Measurements from ENCODE around the gene ASIC2.

Gene ASIC2

DNA sequence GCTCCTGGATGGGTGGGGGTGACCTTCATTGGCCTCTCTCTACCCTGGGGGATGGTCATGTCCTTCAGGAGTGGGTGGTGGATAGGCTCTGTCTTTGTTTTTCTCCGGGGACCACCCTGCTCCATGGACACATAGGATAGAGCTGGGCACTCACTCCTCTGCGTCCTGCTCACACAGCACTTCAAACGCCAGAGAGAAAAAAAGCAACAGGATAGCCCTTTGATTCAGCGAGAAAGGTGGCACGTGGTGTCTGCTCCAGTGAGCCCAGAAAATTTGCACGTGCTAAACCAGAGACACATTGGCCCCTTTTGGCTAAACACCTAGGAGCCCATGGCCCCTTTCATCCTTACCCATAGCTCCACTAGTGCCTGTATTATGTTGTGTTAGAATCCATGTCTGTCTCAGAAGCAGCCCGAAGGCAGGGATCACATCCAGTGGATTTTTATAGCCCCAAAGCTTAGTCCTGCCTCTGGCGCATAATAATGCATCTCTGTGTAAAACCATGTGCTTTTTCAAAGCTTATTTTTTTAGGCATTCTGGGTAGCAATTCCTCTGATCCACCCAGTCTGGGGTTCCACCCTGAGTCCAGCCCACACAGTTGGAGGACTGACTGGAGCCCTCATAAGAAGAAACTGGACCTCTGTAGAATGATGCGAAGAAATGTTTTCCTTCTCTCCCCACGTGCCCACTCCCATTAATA is 90.1 kb downstream of the ASIC2 start:
- DNase-seq: no peak

DNA sequence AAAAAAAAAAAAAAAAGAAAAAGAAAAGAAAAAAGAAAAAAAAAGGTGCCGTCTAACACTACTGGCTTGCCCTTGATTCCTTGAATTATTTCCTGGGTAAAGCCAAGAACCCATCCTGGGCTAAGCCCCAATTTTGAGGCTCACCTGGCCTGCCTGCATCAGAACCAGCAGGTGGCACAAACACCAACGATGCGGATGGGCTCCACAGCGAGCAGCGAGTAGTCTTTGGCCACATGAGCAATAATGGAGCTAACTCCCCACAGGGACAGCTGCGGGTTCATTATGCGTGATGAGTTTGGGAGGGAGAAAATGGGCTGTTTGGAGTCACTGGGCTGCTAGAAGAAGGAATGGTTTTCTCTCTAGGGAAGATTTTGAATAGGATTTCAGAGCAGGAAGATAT is 91.1 kb downstream of the ASIC2 start:
- DNase-seq: no peak

DNA sequence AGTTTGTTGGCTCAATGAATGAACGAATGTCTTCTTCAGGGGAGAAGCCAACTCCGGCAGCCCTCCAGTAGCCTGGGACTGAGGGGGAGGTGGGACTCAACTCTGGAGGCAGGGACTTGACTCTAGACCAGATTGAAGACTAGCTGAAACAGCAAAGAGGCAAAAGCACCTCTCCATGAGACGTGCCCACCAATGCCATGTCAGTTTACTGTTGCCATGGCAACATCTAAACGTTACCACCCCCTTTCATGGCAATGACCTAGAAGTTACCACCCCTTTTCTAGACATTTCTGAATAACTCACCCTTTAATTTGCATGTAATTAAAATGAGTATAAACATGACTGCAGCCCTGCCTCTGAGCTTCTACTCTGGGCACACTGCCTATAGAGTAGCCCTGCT is 91.8 kb downstream of the ASIC2 start:
- no peak for DNase-seq

DNA sequence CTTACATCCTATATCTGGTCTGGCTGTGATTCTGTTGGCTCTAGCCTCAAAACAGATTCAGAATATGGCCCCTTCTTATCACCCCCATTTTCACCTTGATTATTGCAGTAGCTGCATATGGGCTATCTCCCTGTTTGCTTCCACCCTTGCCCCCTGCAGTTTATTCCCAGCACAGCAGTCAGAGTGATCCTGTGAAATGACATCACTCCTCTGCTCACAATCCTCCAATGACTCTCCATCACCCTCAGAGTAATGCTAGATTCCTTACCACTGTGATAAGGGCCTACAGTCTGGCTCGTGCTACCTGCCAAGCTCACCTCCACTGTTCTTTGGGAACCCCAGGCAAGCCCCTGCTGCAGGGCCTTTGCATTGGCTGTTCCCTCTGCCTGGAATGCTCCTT is 92.5 kb downstream of the ASIC2 start:
- DNase-seq: no peak

DNA sequence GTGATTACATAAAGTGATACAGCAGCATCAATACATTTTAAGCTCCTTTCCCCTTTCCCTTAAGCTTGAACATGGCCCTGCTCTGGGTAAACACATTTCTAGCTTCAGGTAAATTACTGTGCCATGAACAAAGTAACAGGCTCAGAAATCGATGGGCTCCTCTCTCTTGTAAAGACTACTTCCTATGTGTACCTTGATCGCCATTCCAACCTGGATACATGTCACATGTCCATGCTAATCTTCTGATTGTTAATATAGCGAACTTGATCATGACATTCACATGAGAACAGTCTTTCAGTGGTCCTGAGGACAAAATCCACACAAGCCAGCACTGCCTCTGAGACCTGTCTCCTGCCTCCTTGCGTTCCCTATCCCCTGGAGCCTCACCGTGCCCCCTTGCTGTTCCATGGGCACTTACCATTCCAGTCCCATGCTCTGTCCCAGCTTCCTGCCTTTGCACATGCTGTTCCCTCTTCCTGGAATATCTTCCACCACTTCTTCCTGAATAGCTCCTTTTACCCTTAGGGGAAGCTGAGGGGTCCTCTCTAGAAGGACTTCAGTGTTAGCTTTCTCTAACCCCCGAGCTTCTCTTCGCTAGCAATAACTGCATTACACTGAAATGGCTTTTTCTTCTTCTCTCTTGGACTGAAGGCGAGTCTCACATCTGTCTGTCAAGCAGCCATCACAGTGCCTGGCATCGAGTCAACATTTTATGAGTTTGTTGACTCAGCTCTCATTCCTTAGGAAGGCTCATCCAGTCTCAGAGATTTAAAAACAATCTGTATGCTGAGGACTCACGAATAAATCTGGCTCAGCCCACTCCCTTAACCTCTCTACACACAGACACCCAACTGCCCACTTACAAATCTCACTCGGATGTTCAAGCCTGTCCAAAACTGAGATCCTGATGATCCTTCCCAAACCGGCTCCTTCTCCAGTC is 93.3 kb downstream of the ASIC2 start:
- no peak for DNase-seq

DNA sequence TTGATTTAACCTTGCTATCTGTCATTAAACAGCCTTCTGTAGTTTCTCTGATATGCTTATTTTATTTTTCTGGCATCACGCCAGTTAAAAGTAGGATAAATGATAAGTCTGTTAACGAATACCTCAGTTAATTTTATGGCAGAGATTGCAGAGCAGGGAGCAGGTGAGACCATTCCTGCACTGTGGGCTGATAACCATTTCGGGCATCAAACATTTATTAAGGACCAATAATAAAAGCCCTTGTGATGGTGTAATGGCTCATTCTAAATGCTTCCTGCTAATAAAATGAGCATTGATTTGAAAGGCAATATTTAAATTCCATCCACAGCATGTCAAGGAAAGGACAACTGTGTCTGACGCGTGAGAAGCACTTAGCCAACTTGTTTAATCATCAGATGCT is 94.1 kb downstream of the ASIC2 start:
- DNase-seq: no peak

DNA sequence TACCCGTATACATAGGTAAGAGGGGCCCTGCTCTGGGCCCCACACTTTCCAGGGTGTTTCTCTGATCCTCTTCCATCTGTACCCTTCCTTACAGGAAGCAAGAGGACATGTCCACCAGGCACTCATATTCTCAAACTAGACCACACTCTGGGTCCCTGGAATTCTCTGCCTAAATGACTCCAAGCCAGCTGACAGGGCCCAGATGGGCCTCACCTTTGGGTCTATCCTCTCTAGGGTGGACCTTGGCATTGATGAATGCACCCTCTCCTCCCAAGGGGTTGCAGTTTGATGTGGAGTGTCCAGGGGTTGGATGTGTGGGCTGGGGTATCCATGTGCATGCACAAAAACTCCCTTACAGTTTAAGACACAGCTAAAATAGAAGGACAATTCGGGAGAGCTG is 95.8 kb downstream of the ASIC2 start:
- DNase-seq: no peak

DNA sequence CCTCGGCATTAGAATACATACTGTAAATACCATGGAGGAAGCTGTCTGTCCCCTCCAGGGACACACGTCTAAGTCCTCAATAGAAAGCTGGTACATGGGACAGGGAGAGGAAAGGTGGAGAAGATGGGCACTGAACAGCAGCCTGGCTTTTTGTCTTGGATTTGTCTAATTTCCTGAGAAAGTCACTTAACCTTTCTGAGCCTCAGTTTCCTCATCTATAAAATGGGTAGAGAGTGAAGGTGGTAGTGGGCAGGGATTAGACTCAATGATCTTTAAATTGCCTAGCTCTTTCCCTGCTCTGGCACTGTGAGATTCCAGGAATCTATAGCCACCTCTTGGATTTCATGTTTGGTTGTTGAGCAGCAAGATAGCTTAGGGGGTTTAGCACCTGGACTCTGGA is 96.2 kb downstream of the ASIC2 start:
- no peak for DNase-seq

DNA sequence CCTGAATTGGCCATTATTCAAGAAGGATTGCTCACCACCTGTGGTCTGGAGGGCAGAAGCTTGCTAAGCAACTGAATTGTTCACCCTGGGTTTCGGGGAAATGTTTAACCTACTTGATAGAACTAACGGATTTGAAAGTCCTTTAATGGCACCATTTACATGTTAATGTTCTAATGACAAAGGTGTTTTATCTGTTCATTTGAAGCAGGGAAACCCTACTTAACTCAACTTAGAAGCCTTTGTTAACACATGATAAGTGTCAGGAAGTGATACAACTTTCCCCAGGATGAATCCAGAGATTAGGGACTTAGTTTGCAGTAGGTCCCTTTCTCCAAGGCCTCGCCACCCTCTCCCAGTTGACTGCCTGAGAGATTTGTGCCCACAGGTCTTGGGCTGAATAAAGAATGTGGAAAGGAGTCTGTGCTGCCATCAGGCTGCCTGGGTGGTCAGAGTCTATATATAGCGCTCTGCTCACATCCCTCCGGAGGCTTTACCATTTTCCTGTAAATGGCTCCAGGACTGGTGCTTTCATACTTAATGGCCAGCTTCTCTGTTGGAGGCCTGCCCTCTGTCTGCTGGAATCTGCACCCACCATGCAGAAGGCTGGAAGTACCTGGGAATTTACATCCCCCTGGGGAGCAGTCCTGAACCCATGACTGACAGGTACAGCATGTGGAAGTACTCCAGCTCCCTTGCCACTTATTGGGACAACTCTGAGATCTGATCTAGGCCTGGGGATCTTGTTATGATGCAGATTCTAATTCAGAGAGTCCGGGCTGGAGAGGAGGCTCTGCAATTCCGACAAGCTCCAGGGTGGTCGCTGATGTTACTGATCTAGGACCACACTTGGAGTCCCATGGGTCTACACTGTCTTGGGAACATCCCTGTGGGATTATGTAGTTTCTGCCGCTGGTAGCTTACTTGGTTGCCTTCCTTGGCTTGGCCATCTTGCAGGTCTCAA is 99.9 kb downstream of the ASIC2 start:
- DNase-seq: no peak

DNA sequence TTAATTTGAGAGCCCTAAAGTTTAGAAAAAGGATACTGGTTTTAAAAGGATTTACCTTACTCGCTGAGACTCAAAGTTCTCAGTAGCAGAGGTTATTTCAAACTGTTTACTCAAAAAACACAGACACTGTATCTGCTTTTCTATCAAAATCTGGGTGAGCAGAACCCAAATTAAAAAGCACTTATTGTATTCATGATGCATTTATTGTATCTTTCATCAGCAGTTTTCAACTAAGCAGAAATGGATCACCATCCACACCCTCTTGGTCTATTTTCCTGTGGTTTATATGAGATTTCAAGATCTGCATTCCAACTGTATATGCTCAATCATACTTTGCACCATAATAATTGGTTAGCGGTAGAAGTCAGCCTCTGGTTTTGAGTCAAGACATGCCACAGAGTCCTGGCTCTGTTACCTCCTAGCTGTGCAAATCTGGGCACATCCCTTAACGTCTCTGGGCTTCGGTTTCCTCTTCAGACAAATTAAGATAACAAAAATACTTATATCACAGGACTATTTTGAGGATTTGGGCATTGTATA is 109.5 kb downstream of the ASIC2 start:
- no peak for DNase-seq

DNA sequence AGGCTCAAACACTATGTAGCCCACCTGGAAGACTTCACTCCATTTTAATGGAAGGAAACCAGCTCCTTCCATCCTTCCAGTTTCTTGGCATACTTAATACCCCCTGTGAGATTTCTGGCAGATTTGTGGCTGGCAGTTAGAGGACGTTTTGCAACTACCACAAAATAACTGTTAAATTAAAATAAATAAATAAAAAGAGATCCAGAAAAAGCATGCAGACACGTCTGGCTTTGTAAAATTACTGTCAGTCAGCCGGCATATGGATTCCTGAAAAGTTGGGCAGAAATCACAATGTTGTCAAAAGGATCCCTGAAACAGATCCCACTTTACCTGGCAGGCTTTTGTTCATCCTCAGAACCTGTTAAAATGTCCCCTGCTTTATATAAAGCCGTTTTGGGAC is 113.9 kb downstream of the ASIC2 start:
- no peak for DNase-seq

DNA sequence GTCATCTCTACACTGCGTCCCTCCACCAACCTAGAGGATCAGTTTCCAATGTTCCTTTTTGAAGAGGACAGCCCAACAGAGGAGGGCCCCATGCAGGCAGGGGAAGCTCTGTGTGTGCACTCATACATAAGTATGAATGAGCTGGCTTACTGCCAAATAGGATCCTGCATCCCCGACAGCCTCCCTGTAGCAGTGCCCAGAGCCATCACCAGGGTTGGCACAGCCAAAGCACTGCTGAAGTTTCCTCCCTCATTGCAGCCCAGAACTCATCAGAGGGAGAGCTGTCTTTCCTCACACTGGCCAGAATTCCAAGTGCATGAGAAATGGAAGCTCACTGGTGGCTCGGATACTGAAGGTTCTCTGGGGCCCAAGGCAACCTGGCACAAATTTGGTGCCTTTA is 114.4 kb downstream of the ASIC2 start:
- no peak for DNase-seq

DNA sequence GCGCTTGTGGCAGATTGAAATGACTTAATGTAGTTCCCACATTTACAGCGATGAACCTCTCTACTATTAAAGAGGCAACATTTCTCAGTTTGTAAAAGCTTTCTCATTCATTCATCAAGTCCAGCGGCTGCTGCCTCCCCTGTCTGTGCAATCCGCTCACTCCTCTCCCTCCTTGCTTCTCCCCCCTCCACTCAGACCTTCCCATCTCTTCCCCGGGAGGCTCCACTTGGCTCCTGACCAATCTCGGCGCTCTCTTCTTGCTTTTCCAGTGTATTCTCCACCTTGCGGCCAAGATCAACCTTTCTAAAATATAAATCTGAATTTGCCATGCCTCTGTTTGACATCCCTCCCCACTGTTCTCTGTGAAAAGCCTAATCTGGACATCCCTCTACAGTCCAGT is 117.5 kb downstream of the ASIC2 start:
- DNase-seq: no peak

DNA sequence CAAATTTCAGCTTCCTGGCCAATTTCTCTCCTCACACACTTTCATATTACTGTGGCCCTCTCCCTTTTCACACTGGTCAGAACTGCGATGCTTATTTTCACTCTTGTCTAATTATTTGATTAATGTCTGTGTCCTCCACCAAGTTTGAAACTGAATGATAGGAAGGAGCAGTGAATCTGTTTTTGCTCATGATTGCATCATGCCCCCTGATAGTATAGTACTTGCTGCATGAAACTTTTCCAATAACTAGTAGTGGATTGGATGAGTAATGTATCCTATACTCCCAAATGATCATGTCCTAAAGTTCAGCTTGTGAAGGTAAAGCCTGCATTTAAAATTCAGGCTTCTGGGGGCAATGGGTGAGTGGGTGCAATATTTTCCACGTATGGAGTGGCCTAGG is 121.2 kb downstream of the ASIC2 start:
- no peak for DNase-seq

DNA sequence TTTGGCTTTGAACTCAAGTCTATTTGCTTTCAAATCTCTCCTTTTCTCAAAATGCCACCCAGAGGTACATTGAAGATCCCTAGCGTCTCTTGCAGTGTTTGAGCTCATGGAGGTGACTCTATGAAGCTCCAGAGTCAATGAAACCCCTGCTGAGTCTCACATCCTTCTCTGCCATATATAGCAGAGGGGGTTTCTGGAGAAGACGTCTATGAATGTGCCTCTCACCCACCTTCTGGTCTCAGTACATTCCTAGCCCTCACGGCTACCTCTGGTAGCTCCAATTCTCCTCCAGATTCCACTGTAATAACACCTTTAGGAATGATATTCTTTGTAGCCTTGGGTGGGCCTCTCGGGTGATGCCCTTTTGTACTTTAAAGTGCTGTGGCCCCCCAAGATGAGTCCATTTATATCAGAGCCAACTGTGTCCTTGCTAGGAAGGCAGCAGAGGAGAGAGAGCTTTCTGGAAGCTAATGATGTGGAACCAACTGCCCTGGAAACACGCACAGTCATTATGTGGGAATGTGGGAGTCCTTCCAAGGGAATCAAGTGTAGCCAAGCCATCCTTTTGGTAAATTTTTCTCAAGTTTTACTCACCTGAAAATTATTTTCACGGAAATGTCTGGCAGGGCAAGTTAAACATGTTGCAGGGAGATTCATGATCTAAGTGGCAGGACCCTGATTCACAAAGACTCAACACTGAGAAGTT is 123.4 kb downstream of the ASIC2 start:
- DNase-seq: no peak

DNA sequence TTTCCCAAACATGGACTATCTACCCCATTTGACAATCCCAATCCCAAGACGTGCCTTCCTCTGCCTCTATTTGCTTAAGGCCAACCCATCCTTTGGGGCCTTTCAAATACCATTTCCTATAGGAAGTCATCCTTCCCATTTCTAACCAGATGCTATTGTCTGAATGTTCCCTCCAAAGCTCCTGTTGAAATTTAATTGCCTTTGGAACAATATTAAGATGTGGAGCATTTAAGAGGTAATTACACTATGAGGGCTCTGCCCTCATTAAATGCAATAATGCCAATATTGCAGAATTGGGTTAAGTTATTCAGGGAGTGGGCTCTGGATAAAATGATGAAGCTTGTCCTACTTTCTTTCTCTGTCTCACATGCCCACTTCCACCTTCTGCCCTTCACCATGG is 125.4 kb downstream of the ASIC2 start:
- no peak for DNase-seq

DNA sequence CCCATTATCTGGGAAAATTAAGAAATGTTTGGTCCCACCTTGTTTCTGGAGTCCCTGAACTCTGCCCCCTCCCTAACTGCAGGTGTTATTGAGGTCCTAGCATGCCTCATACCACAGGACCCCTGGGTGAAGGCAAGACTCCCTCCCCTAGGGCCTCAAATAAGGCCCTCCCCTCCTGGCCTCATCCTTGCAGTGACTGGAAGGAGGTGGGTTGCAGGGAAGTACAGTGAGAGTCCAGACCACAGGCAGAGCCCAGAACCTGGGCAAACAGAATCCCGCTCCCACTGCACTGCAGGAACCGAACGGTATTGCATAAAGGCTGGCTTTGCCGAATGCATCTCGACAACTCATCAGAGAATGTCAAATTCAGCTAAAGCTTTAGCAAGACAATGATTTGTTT is 126.6 kb downstream of the ASIC2 start:
- no peak for DNase-seq

DNA sequence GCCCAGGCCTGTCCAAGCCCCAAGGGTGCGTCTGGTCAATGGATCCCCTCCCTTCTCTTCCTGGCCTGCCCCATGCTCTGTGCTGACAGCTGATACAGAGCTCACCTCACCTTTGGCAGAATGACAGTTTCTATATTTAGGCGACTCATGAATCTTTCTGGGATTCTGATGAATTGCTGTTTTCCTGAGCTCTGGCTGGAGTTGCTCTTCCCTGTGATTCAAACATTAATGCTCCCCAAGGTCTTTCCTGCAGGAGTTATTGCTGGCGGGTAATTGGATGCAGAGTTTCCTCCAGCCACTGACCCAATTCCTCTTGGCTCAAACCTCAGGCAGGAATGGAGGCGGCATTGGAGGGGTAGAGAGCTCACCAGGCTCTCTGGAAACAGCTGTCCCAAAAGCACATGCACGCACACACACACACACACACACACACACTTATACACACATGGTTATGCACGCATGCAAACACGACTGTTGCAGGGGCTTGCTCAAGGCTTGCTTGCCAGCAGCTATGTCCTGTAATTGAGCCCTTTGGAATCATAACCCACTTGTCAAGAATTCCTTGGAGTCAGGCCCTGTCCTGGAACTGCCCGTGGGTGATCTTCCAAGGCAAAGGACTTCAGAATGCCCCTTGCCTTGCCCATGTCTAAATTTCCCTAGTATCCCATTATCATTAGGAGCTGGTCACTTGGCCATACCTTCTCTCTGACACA is 128.8 kb downstream of the ASIC2 start:
- DNase-seq: no peak

DNA sequence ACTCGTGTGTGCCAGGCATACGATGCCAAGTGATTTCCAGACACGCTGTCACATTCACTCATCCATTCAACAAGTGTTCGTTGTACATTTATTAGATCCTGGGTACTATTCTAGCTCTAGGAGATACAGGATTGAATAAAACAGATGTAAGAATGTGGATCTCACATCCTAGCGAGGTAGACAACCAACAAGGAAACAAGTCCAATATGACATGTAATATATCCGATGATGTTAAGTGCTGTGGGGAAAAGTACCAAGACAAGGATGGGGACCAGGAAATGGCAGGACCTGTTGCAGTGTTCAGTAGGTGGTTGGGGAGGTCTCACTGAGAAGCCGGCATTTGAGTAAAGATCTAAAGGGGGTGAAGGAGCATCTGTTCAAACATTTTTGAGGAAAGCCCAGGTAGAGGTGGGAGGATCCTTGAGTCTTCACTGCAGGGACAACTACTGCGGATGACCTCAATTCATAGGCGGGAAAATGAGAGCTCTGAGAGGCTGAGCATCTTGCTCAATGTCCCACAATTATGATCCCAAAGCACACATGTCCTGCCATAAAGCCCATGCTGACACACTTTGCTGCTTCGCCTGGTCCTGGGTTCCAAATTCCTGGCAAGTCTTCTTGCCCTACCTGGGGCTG is 129.4 kb downstream of the ASIC2 start:
- DNase-seq: no peak

DNA sequence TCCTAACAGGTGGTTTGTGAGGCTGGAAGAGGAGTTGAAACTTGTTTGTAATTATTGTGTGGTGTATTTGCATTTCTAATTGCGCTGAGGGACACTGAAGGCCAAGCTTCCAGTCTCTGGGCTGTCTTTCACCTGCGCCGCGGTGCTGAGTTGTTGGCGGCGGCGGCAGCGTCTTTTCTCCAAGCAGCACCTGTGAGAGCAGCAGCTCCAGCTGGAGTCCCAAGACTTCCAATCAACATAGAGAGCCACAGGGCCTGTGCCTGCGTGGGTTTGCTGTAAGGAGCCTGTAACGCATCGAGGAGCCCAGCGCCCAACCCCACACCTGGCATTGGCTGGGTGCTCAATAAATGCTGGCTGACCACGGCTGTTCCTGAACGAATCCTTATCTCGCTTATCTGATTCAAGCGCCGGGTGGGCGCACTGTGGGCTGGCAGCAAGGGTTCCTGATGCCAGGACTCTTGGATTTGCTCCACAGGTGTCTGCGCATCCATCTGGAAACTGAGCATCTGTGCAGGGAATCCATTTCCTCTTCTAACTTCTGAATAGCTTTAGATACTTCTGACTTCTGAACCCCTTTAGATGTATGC is 138.1 kb downstream of the ASIC2 start:
- DNase-seq: no peak

DNA sequence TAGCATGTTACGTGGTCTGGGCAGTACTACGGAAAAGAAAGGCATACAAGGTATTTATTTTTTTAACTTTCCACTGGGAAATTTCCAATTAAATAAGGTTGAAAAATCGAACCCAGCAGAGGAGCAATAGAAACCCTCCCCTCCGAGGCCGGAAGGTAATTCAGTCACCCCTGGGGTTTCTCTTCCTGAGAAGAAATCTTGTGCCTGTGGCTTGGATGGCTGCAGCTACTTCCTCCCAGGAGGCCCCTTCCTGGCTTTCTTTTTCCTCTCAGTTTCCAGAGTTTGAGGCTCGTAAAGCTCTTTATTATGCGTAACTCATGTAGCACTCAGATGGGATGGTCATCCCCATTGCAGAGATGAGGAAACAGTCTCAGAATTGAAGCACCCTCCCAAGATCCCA is 140.3 kb downstream of the ASIC2 start:
- no peak for DNase-seq

All from NK-92 treated with Interleukin-12 subunit alpha and Interleukin-12 subunit beta, amount 100 ng/mL, for 24 hours (cell line).